ENCODE measurements around the gene RANBP1.

Gene RANBP1

GRCh38 chr22:20107951-20108756 lies 7.8 kb upstream of the RANBP1 start:
- no peak for DNase-seq (ENCODE audit: low read depth)

- no peak for DNase-seq (ENCODE audit: low read depth)
Observed at GRCh38 chr22:20108757-20109230, 7.1 kb upstream of the RANBP1 start.

GRCh38 chr22:20109411-20110358 lies 6.2 kb upstream of the RANBP1 start:
- DNase-seq (ENCODE audit: low read depth), result no peak

- DNase-seq (ENCODE audit: low read depth), result no peak
Observed at GRCh38 chr22:20110359-20110985, 5.4 kb upstream of the RANBP1 start.

- DNase-seq (ENCODE audit: low read depth), result no peak
Observed at GRCh38 chr22:20111045-20111688, 4.7 kb upstream of the RANBP1 start.

GRCh38 chr22:20111689-20112622 lies 3.9 kb upstream of the RANBP1 start:
- no peak for DNase-seq (ENCODE audit: low read depth)

- DNase-seq (ENCODE audit: low read depth), result no peak
Observed at GRCh38 chr22:20112623-20113511, 3.0 kb upstream of the RANBP1 start.

- DNase-seq (ENCODE audit: low read depth), result no peak
Observed at GRCh38 chr22:20113551-20114310, 2.2 kb upstream of the RANBP1 start.

GRCh38 chr22:20114506-20115475 lies 1.1 kb upstream of the RANBP1 start:
- no peak for DNase-seq (ENCODE audit: low read depth)

GRCh38 chr22:20116376-20116950 lies 559 bp downstream of the RANBP1 start:
- no peak for DNase-seq (ENCODE audit: low read depth)

GRCh38 chr22:20116951-20117632 lies 1.2 kb downstream of the RANBP1 start, which contains the start of gene TRMT2A:
Gene TRMT2A (minus strand): TSS chr22:20117226. CDS start chr22:20116906, 320 bp downstream.
- DNase-seq (ENCODE audit: low read depth), result peak; percentile 98

GRCh38 chr22:20117633-20118299 lies 1.9 kb downstream of the RANBP1 start:
- peak; percentile 76 for DNase-seq (ENCODE audit: low read depth)

- no peak for DNase-seq (ENCODE audit: low read depth)
Observed at GRCh38 chr22:20118300-20119020, 2.6 kb downstream of the RANBP1 start.

- DNase-seq (ENCODE audit: low read depth), result no peak
Observed at GRCh38 chr22:20121856-20122415, 6.0 kb downstream of the RANBP1 start.
